ENCODE data around the gene AP1AR.

The AP1AR gene

DNA sequence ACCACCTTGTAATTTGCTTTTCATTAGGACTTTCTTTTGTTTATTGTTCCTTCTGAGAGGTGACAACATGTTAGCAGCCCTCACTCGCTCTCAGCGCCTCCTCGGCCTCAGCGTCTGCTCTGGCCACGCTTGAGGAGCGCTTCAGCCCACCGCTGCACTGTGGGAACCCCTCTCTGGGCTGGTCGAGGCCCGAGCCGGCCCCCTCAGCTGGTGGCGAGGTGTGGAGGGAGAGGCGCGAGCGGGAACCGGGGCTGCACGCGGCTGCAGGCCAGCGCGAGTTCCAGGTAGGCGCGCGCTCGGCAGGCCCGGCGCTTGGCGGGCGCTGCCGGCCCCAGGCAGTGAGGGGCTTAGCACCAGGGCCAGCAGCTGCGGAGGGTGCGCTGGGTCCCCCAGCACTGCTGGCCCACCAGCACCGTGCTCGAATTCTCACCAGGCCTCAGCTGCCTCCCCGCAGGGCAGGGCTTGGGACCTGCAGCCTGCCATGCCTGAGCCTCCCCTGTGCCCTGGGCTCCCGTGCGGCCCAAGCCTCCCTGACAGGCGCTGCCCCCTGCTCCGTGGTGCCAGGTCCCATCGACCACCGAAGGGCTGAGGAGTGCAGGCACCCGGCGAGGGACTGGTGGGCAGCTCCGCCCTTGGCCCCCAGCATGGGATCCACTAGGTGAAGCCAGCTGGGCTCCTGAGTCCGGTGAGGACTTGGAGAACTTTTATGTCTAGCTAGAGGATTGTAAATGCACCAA is 9.2 kb upstream of the AP1AR start:
- no peak for DNase-seq

DNA sequence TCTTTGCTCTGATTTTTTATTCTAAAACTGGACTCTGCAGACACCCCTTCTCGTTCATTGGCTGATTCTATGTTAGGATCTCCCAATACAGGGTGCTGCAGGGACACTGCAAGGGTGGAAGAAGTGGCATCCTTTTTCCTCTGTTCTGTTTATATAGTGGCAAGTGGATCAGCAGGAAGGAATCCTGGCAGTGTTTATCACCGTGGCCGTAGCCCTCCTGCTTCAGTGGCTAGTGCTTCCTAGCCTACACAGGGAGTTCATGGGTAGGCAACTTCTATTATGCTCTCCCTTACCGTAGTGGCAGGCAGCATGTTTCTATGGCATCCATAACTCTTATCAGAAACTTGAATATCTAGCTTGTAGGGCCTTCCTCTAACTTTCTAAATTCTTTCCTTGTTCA is 6.4 kb upstream of the AP1AR start:
- no peak for DNase-seq

DNA sequence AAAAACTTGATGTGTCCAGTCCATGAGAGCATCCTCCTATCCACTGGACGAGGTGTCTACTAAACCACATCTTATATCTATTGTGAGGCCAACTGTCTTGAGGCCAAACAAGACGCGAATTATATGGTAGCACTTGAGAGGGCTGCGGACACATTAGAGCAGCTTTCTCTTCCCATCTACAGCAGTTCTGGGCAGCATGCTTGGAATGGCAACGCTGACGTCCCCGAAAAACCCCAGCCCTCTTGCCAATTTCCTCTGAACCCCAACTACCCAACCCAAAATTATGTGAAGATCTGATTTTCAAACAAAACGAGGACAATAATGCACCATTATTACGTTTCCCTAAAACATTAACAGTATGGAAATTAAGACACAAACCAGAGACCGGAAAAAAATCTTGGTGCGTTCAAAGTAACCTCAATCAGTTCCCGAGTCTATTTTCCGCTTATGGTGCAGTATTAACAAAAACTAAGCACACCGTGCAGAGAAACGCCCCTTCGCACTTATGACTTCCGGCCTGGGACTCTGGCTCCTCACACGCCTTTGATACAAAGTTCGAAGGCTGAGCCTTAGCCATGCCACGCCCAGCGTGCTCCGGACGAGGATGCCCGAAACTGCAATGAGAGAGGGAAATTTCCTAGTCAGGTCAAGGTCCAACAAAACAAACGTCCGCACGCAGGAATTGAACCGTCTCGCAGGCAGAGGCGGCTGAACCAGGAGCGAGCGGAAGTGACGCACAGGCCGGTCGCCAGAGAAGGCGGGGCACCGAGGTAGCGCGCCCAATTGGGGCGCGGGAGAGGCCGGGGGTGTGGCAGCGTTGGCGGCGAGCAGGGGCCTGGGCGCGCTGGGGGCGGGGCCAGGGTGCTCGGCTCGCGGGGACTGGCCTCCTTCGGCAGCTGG is 458 bp upstream of the AP1AR start:
- DNase-seq: peak; percentile 91

DNA sequence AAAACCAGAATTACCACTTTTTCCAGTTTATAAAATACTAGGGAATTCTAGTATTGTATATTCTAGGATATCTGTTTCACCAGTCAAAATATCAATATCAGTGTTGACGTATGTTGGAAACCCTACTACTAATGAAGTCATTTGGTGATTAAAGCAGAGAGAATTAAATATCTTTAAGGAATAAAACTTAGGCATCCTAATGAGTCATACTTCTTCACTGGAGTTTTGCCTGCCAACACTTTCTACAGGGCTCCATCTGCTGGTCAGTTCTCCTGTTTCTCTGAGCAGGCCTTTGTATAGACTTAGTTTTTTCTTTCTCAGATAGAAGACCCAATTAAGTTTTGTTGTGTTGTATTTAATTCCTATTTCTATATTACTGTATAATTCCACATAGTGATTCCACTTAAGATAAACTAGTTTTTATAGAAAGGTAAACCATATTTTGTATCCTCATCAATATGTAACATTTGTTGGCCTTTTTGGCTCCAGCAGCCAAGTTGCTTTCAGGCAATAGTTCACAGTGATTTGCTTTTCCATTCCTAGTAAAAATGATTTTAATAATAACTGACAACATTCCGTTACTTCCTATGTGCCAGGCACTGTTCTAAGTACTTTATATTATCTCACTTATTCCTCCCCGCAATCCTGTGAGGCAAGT is 3.5 kb downstream of the AP1AR start:
- peak; percentile 28 for DNase-seq

DNA sequence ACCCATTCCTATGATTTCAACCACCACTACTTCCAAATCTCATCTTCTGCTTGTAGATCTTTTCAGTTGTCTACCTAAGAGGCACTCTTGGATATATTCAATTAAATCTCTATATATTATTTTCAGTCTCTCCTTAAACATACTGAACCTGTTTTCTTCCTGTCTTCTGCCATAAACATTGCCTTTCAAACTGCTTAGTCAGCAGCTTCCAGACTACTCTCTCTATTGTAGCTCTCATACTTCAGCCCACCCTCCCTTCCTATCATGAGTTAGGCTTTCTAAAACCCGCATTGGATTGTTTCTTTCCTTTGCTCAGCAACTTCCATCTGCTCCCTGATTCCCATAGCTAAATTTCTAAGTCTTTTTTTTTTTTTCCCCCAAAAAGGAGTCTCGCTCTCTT is 4.5 kb downstream of the AP1AR start:
- no peak for DNase-seq

DNA sequence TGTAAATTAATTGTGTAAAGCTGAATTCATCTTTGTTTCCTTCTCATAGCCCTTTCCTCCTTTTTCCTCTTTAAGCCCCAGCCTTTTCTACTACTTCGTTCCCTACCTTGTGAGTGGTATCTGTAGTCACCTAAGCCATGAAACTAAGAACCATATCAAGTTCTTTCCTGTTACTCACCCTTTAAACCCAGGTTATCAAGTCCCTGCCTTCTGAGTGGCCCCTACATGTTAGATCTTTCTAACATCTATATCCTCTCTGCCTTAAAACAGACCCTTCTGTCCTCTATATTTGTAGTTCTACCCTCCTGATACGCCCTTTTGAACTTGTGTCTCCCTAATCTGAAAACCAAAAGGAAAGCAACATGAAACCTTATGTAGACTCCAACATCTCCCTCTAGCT is 7.2 kb downstream of the AP1AR start:
- DNase-seq: no peak

DNA sequence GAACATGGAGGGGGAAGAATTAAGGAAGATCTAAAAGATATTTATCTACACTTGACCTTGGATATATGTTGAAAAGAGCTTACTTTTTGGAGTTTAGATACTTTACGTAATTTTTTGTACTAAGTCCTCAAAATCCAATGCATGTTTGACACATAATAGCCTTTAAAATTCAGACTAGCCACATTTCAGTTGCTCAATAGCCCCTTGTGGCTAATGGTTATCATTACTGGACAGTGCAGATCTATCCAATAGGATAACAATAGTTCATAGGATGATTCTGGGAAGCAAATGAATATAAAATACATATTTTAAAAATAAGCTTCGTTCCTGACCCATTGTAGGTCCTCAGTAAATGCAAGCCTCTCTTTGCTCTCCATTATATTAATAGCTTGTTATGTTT is 13.8 kb downstream of the AP1AR start:
- no peak for DNase-seq

DNA sequence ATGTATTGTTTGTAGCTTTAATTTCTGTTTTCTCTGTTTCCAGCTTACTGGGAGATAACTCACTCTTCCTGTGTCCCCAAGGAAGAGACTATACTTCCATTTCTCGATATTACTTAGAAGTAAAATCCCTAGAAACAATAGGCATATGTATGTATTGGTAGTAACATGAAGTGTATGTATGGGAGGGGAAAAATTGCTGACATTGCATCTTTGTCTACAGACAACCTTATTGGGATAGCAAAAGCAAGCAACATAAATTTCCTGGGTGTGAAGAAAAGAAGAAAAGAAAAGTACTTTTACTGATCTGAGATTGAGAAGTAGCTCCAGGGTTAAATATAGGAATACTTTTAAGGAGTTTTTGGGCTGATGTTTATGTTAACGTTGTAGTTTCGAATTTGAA is 15.4 kb downstream of the AP1AR start:
- no peak for DNase-seq

DNA sequence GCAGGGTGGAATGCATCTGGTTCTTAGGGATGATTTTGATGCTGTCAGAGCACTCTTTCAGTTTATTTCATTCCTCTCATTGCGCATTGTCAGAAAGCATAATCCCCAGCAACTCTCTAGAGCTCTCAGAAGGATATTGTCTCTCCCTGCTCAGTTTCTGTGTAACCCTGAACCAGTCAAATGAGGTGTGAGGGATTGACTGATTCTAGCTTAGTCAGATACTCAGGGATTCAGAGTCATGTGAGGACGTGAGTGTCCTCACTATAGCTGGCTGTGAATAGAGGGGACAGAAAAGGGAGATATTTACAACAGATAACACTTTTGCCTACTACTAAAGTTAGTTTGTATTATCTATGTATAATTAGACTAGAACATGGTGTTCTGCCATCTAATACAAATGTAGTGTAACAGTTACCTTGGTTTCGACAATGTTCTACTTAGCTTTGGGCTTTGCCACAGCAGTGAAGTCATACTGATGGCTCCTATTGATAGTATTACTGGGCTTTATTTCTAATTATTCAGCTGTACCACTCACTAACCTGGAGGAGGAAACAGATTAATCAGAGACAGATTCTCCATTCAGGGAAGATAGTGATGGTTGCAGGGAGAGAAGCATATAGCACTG is 19.5 kb downstream of the AP1AR start:
- DNase-seq: no peak

DNA sequence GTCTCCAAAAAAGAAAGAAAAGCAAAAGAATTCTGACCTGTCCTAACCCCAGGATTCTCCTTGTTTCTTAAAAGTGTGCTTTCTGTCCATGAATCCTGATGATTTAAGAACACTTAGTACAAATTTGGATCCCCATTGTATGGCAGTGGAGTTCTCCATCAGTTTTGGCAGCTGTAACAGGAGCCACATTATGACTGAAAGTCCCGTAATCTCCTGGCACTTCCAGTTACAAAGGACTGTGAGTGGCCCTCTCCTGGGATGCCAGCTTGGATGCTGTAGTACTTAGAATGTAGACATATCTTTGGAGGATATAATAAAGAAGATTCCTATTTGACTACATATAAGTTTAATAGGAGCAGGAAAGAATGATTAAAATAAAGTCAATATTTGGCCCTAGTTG is 20.6 kb downstream of the AP1AR start:
- no peak for DNase-seq

DNA sequence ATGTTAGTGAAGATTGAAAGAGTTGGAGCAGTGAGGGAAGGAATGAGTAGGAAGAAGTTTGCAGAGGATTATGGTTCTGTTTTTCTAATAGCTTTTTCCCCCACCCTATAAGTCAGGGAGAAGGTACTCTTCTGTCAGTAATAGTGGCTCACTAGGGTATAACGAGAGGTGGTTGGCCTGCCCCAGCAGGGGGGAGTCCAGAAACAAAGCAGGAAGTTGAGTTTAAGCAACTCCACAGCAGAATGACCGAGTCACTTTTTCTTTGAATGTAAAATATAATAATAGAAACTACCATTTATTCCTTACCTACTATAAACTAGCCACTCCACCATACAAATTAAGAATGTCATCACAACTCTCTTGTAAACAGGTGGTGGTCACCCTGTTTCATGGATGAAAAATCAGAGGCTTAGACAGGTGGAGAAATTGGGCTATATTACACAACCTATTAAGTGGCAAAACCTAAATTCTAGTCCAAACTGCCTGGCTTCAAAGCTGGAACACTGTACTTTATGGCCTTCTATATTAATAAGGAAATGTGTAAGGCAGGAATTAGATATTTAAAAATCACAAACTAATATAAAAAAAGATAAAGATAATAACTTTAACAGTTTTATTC is 21.9 kb downstream of the AP1AR start:
- no peak for DNase-seq

DNA sequence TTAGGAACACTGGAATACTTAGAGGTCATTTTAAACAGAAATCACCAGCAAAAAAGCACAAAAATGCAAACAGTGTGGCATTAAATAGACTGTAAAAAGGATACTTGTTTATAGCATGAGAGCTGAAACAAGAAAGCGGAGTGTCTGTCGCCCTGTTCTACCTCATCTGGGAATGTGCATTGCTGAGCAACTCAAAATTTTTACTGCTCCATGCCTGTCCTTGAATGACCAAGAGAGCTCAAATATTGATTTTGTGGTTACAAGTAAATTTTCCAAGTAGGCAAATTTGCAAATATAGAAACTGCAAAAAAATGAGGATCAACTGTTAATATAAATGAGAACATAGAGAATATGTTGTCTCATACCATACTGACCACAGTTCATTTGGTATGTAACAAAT is 25.5 kb downstream of the AP1AR start:
- DNase-seq: no peak

DNA sequence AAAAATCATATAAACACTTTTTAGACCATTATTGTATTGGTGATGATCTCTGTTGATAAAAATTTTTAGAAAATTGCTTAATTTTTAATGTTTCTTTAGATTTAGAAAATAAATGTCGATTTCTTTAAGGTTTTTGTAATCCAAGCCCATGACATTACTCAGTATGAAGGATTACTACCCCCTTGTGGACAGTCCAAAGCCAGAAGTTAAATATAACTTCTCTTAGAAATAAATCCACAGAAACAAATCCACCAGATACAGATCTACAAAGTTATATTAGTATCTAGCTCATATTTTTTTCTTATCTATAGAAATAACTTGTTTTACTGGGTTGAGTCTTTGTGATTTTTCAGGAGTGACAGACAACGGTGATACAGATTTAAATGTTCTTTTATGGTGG is 35.2 kb downstream of the AP1AR start:
- no peak for DNase-seq

DNA sequence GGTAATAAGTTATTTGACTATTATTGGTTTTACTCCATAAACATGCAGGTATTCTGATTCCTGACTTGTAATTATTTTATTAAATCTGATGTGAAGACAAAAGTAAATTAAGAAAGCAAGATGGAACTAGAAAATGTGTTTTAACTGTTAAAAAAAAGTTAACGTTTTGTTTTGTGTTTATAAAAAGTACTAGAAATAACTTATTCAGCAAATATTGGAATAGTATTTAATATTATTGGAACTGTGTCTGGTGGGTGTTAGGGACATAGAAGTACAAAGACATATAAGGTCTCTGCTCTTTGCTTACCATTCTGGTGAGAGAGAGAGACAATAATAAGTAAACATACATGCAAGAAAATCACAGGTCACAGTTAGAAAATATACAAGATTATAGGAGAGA is 38.5 kb downstream of the AP1AR start:
- DNase-seq: no peak

DNA sequence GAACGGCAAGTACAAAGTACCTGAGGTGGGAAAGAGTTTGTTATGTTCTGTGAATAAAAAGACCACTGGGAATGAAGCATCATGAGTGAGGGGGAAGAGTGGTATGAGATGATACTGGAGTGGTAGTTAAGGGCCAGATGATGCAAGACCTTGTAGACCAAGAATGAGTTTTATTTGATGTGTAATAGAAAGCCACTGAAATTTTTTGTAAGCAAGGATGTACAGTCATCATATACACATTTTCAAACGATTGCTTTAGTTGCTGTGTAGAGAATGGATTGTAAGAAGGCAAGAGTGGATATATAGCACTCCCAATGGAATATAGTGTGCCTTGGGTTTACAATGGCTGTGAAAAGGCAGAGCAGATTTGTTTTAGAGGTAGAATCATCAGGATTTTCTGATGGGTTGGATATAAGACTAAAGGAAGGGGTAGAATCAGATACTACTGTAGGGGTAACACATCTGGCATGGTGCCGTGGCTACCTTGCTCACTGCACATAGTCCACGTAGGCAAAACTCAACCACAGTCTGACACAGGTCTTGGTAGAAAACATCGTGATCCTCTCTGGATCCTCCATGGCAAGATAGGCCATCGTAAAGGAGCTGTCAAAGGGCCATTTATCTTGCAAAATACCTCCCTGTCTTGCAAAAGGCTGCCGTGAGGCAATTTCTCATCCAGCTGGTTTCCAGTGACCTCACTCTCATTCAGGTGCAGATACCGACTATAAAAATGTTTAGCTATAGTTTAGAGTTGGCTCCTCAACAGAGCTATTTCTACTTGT is 39.2 kb downstream of the AP1AR start:
- DNase-seq: no peak

DNA sequence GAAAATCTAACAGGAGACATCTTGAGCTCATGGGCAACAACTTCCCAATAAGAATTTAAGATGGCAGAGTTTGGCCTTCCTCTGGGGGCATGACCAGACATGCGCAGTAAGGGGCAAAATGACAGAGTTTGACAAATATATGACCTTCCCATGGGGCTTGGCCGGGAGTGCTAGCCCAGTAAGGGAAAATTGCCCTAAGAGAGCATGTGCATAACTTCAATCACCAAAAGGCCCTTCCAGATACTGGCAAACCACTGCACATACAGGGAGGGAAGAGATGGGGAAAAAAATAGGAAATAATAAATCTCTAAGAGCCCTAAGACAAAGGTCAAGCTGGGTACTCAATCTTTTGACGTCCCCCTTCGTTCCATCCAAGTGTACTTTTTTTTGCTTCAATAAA is 40.7 kb downstream of the AP1AR start:
- no peak for DNase-seq

DNA sequence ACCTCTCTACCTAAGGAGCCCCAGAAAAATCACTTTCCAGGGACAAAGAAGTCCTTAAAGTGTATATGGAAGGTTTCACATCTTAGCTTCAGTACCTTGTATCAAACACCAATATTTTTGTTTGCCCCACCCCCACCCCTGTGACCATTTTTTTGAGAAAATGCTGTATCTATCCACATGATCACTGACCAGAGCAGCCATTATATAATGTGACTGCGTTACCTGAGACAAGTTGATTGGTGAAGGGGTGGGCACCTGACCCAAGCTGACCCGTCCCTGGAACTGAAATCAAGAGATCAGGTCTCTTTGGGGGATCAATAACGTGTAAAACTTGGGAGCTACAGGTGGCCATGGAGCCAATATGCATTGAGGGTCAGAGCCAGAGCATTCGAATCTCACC is 43.4 kb downstream of the AP1AR start:
- DNase-seq: no peak

DNA sequence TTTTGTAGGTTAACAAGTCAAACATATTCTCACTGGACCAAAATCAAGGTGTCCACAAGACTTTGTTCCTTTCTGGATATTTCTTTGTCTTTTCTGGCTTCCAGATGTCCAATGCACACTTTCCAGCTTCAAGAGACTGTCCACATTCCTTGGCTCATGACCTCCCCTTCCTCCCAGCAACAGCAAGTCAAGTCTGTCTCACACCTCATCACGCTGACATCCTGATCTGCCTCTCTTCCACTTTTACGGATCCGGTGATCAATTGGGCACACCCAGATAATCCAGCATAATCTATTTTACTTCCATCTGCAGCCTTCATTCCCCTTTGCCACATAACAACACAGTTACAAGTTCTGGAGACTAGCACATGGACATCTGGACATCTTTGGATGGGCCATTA is 44.5 kb downstream of the AP1AR start:
- no peak for DNase-seq

DNA sequence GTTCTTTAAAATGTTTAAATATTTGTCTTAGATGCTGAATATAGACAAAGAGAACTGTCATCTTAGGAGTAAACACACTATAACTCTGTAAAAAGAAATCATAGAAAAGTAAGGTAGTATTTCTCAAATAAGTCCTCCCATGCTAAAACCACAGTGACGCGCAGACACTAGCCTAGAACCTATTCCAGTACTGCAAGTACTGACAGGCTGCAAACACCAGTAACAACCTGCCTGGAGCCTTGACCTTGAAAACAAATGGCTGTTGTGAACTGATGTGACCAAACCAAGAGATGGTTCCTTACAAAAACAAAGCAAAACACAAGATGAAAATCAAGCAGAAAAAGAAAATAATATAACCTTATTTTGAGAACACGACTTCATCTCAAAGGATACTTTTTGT is 45.6 kb downstream of the AP1AR start:
- no peak for DNase-seq

DNA sequence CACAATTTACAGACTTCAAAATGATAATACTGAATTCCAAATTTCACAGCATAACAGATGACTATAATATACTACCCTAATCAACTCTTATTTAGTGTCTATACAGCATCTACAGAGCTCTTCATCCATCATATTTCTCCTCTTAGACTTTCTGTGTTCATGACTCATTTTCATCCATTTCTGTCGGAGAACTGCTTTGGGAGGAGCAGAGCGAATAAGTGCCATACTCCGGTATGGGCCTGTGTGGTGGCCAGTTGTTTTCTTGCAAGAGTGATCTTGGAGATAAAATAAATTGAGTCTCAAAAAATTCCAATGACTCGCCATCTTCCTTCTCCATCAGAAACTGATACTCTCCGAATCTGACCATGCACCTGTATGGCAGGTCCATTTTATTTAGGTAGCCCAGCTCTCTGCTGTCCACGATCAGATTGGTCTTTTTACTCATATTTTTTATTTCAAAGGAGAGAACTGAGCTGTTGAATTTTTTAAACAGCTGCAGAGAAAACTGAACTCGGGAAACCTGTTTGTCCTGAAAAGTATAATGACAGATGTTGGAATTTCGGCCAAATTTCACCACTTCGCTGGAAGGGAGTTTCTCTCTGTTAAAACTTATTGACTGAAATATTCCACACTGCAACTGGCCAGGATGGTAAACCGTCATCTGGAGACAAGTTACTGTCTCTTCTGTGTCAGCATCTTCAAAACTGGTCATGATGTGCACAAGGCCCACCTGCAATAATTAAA is 46.3 kb downstream of the AP1AR start:
- DNase-seq: no peak

Measured in effector CD8-positive, alpha-beta T cell (primary cell).